GM23338 (cell line): Measurements from ENCODE around the gene BICD2. TPM values are rescaled to one million over a fixed set of nuclear protein-coding genes. Genes with fewer than 3 reads are reported as not detected.

Source experiments
- ATAC-seq: fragments of 200-7000 bp; cut with Tn5 transposase; 3 replicates; pipeline ENCODE4 v1.9.1; 2020
- DNase-seq: peaks from one replicate; pipeline ENCODE4 v3.0.0-alpha.2; 2015; ENCODE audit warnings: low spot score
- H2AFZ ChIP-seq: fragments of 200-600 bp; sonication (generic); 2 replicates; pipeline ENCODE4 v1.8.0; 2016; ENCODE audit warnings: antibody characterized with exemption, mild to moderate bottlenecking, moderate library complexity
- H3F3A ChIP-seq: fragments of 200-600 bp; sonication (generic); replicated peaks from 2 replicates; pipeline ENCODE4 v1.8.0; 2017; ENCODE audit warnings: antibody characterized with exemption, mixed run types, low read depth
- H3K27ac ChIP-seq: fragments of 200-600 bp; sonication (generic); 2 replicates; pipeline ENCODE4 v1.6.1; 2016; ENCODE audit warnings: low read depth
- H3K27me3 ChIP-seq: fragments of 200-600 bp; sonication (generic); 2 replicates; pipeline ENCODE4 v1.8.0; 2016; ENCODE audit warnings: mild to moderate bottlenecking, mixed run types, moderate library complexity; ENCODE audit not compliant: insufficient read depth
- H3K36me3 ChIP-seq: fragments of 200-600 bp; sonication (generic); 2 replicates; pipeline ENCODE4 v1.8.0; 2016; ENCODE audit warnings: mild to moderate bottlenecking; ENCODE audit not compliant: insufficient read depth
- H3K4me1 ChIP-seq: fragments of 200-600 bp; sonication (generic); 2 replicates; pipeline ENCODE4 v1.8.0; 2016; ENCODE audit warnings: mild to moderate bottlenecking, moderate library complexity; ENCODE audit not compliant: insufficient read depth
- H3K4me2 ChIP-seq: fragments of 200-600 bp; sonication (generic); 2 replicates; pipeline ENCODE4 v1.7.1; 2017; ENCODE audit warnings: mixed run types
- H3K4me3 ChIP-seq: fragments of 200-600 bp; sonication (generic); 2 replicates; pipeline ENCODE4 v1.6.1; 2016; ENCODE audit warnings: mixed run types
- H3K79me2 ChIP-seq: fragments of 200-600 bp; sonication (generic); replicated peaks from 2 replicates; pipeline ENCODE4 v1.8.0; 2017; ENCODE audit warnings: mild to moderate bottlenecking; ENCODE audit not compliant: insufficient read depth
- H3K9me2 ChIP-seq: fragments of 200-600 bp; sonication (generic); 2 replicates; pipeline ENCODE4 v1.8.0; 2017; ENCODE audit not compliant: insufficient read depth
- H4K20me1 ChIP-seq: fragments of 200-600 bp; sonication (generic); replicated peaks from 2 replicates; pipeline ENCODE4 v1.8.0; 2017; ENCODE audit warnings: mild to moderate bottlenecking; ENCODE audit not compliant: insufficient read depth
- H3K27ac Mint-ChIP-seq: 2 replicates; pipeline ENCODE4 v1.8.0; 2020; ENCODE audit warnings: inconsistent platforms, mild to moderate bottlenecking, moderate library complexity, mixed read lengths
- H3K27me3 Mint-ChIP-seq: 3 replicates; pipeline ENCODE4 v1.8.0; 2022; ENCODE audit warnings: low read depth, mild to moderate bottlenecking, moderate library complexity, mixed read lengths, inconsistent platforms; ENCODE audit not compliant: insufficient read depth, poor library complexity
- H3K36me3 Mint-ChIP-seq: 3 replicates; pipeline ENCODE4 v1.8.0; 2021; ENCODE audit warnings: low read depth, mild to moderate bottlenecking, inconsistent platforms, moderate library complexity, mixed read lengths
- H3K4me1 Mint-ChIP-seq: 3 replicates; pipeline ENCODE4 v1.8.0; 2020; ENCODE audit warnings: mild to moderate bottlenecking, inconsistent platforms, mixed read lengths
- H3K4me3 Mint-ChIP-seq: 3 replicates; pipeline ENCODE4 v1.8.0; 2021; ENCODE audit warnings: moderate library complexity, mild to moderate bottlenecking, inconsistent platforms, mixed read lengths
- H3K9me3 Mint-ChIP-seq: 3 replicates; pipeline ENCODE4 v1.8.0; 2020; ENCODE audit warnings: moderate library complexity, mild to moderate bottlenecking, inconsistent platforms, mixed read lengths
- CREB1 ChIP-seq: fragments of 250-450 bp; sonication (Bioruptor Pico); IDR thresholded peaks from 2 replicates; pipeline ENCODE4 v1.5.0; 2020; ENCODE audit warnings: low read depth, mild to moderate bottlenecking, moderate library complexity
- CTCF ChIP-seq, 2 experiments: fragments of 200-600 bp in 1 of 2; sonication (generic) in 1 of 2; conservative IDR thresholded peaks; 2 replicates each; pipeline versions ENCODE4 v1.5.1 to v1.6.1; 2016 to 2017; ENCODE audit warnings: antibody characterized with exemption in 2 of 2, low read depth in 2 of 2, mild to moderate bottlenecking in 2 of 2, moderate library complexity in 1 of 2
- ETS1 ChIP-seq: IDR thresholded peaks from 2 replicates; pipeline ENCODE4 v1.6.1; 2016; ENCODE audit warnings: antibody characterized with exemption
- EZH2 ChIP-seq: fragments of 200-600 bp; sonication (generic); IDR thresholded peaks from one replicate; pipeline ENCODE4 v1.8.0; 2017; ENCODE audit warnings: antibody characterized with exemption, mild to moderate bottlenecking, low read depth; ENCODE audit not compliant: unreplicated experiment
- EZH2phosphoT487 ChIP-seq: fragments of 200-600 bp; sonication (generic); IDR thresholded peaks from one replicate; pipeline ENCODE4 v1.8.1; 2018; ENCODE audit warnings: antibody characterized with exemption; ENCODE audit not compliant: unreplicated experiment
- JUNB ChIP-seq: IDR thresholded peaks from one replicate; pipeline ENCODE4 v1.6.1; 2016; ENCODE audit warnings: antibody characterized with exemption; ENCODE audit not compliant: unreplicated experiment
- NANOG ChIP-seq: IDR thresholded peaks from 2 replicates; pipeline ENCODE4 v1.6.1; 2016; ENCODE audit warnings: antibody characterized with exemption, borderline replicate concordance
- POLR2AphosphoS5 ChIP-seq: IDR thresholded peaks from 2 replicates; pipeline ENCODE4 v1.6.1; 2016; ENCODE audit warnings: antibody characterized with exemption, low read depth
- REST ChIP-seq: IDR thresholded peaks from one replicate; pipeline ENCODE4 v1.6.1; 2018; ENCODE audit warnings: antibody characterized with exemption; ENCODE audit not compliant: unreplicated experiment
- STAT1 ChIP-seq: IDR thresholded peaks from one replicate; pipeline ENCODE4 v1.6.1; 2016; ENCODE audit warnings: antibody characterized with exemption; ENCODE audit not compliant: unreplicated experiment
- ZNF114 ChIP-seq: fragments of 250-450 bp; sonication (Bioruptor Pico); IDR thresholded peaks from 2 replicates; pipeline ENCODE4 v1.5.0; 2020; ENCODE audit warnings: mild to moderate bottlenecking, moderate library complexity
- ZNF331 ChIP-seq: fragments of 250-450 bp; sonication (Bioruptor Pico); IDR thresholded peaks from 2 replicates; pipeline ENCODE4 v1.5.0; 2020; ENCODE audit warnings: low read depth, mild to moderate bottlenecking, moderate library complexity
- polyA plus RNA-seq: library from polyadenylated mRNA; unstranded; fragments of >200 nt; fragmentation: Nextera tagmentation; extraction: Ambion mirVana; gene quantifications from 2 replicates; pipeline ENCODE4 v1.2.1, GENCODE V29; 2016
- total RNA-seq: library from RNA; depleted of rRNA; stranded (reverse); fragments of >200 nt; shearing (Covaris generic); gene quantifications from 2 replicates; pipeline ENCODE4 v1.2.3, GENCODE V29; 2014

Gene BICD2
- total and polyA plus RNA-seq, 2 experiments from 2014 or later: 8.7 to 34.3 TPM

- DNase-seq (no peak), ATAC-seq (no peak)
- Mint-ChIP-seq H3K27me3 (peaks cover 7% of the 10 kb centered on the region), H3K27ac (no peak overlapping the region; the same call in 1 of the 2 replicates), H3K36me3 (peaks cover 51% of the 10 kb centered on the region), H3K9me3 (no peaks in the 10 kb centered on the region), H3K4me1 (no peaks in the 10 kb centered on the region; the same call in 2 of the 3 replicates), H3K4me3 (no peak overlapping the region)
- Histone ChIP-seq H3K36me3 (peaks cover 5% of the 10 kb centered on the region), H3K9me2 (no peaks in the 10 kb centered on the region), H3K4me3 (no peak overlapping the region), H3K79me2 (no peaks in the 10 kb centered on the region), H3K4me1 (no peaks in the 10 kb centered on the region), H3F3A (no peaks in the 10 kb centered on the region), H3K27me3 (no peaks in the 10 kb centered on the region), H2AFZ (no peak overlapping the region), H3K27ac (0 out of 2 replicates have a peak overlapping the region, but pooled peaks have one; percentile 59), H4K20me1 (peaks cover 14% of the 10 kb centered on the region), H3K4me2 (no peak overlapping the region)
- no peak for TF ChIP-seq CTCF (conservative IDR thresholded peaks at IDR 0.05; ENCODE audit: low read depth in 2 of 2)
- TF ChIP-seq POLR2AphosphoS5: no peak
- no peak for TF ChIP-seq ZNF114 (CRISPR knock-in tag)
- TF ChIP-seq REST: no peak
- TF ChIP-seq EZH2: no peak
- TF ChIP-seq ZNF331 (CRISPR knock-in tag): no peak
- TF ChIP-seq STAT1: no peak
These were observed 40.8 kb downstream of the BICD2 start for GRCh38 chr9:92723801-92724323.

GRCh38 chr9:92723299-92723625 lies 41.4 kb downstream of the BICD2 start:
- Histone ChIP-seq H2AFZ (no peak overlapping the region), H3K27me3 (no peaks in the 10 kb centered on the region), H3K36me3 (peaks cover 5% of the 10 kb centered on the region), H3K4me2 (no peak overlapping the region), H3K27ac (no peak overlapping the region), H3F3A (no peaks in the 10 kb centered on the region), H3K79me2 (no peaks in the 10 kb centered on the region), H3K9me2 (no peaks in the 10 kb centered on the region), H4K20me1 (peaks cover 13% of the 10 kb centered on the region), H3K4me3 (no peak overlapping the region), H3K4me1 (no peaks in the 10 kb centered on the region)
- Mint-ChIP-seq H3K27me3 (peaks cover 9% of the 10 kb centered on the region), H3K27ac (no peak overlapping the region), H3K4me3 (no peak overlapping the region), H3K9me3 (no peaks in the 10 kb centered on the region), H3K36me3 (peaks cover 54% of the 10 kb centered on the region), H3K4me1 (no peaks in the 10 kb centered on the region; the same call in 2 of the 3 replicates)
- ATAC-seq: no peak
- no peak for DNase-seq
- TF ChIP-seq ZNF114 (CRISPR knock-in tag) (no peak), STAT1 (no peak), ETS1 (no peak), ZNF331 (CRISPR knock-in tag) (no peak), REST (no peak), CTCF (conservative IDR thresholded peaks at IDR 0.05; ENCODE audit: low read depth in 2 of 2) (no peak), NANOG (no peak), POLR2AphosphoS5 (no peak), JUNB (no peak), CREB1 (CRISPR knock-in tag) (no peak), EZH2phosphoT487 (no peak)
